Adrenal gland (tissue), 12 donors: ENCODE measurements around the gene PTBP1. TPM values are rescaled to one million over a fixed set of nuclear protein-coding genes. Genes with fewer than 3 reads are reported as not detected.

ENCODE experiments used
- DNase-seq, 7 donors: peaks; one replicate each; pipeline ENCODE4 v3.0.0-alpha.2; 2019 to 2020
- H3K27ac ChIP-seq, 5 donors: fragments of 200-600 bp; sonication (generic) in 4 of 5; 1 replicate in 3 of 5; 2 replicates in 2 of 5; pipeline versions ENCODE4 v1.5.1 to v1.8.0; 2016 to 2020; ENCODE audit warnings: mild to moderate bottlenecking in 1 of 5
- H3K27me3 ChIP-seq: fragments of 200-600 bp; 2 replicates; pipeline ENCODE4 v1.8.0; 2021
- H3K36me3 ChIP-seq, 2 donors: fragments of 200-600 bp; replicated peaks in 1 of 2; 1 replicate in 1 of 2; 2 replicates in 1 of 2; pipeline versions ENCODE4 v1.5.1 to v1.8.0; 2018 to 2022
- H3K4me1 ChIP-seq, 2 donors: fragments of 200-600 bp; replicated peaks in 1 of 2; 1 replicate in 1 of 2; 2 replicates in 1 of 2; pipeline versions ENCODE4 v1.5.1 to v1.8.0; 2018 to 2021
- H3K4me3 ChIP-seq, 4 donors: fragments of 200-600 bp; sonication (generic) in 3 of 4; one replicate each; pipeline ENCODE4 v1.5.1; 2016 to 2018
- H3K9me3 ChIP-seq, 3 donors: fragments of 200-600 bp; sonication (generic) in 1 of 3; replicated peaks in 1 of 3; 1 replicate in 2 of 3; 2 replicates in 1 of 3; pipeline versions ENCODE4 v1.5.1 to v1.8.0; 2016 to 2021
- POLR2A ChIP-seq, 2 donors: fragments of 450-650 bp; IDR thresholded peaks; one replicate each; pipeline ENCODE4 v1.6.1; 2017; ENCODE audit warnings: antibody characterized with exemption in 2 of 2, mild to moderate bottlenecking in 2 of 2, moderate library complexity in 1 of 2
- WGBS, 4 donors: extraction: QIAGEN DNeasy Blood & Tissue Kit in 2 of 4; methylation state at CpG; one replicate each; pipeline versions ENCODE4 v1.1.5 to v1.1.7; 2013 to 2017; 5-methylcytosine and 5-hydroxymethylcytosine counted together
- intact Hi-C, 2 donors: fragments of 100-400 bp; cut with DNase I; formaldehyde crosslinking; loops; one replicate each; pipeline versions ENCODE4 v1.14.1 to v1.15.0; 2022 to 2023
- polyA plus RNA-seq, 3 donors: library from polyadenylated mRNA; stranded (reverse); fragments of 200-250 nt in 2 of 3; fragments of 350-450 nt in 1 of 3; fragmentation: Illumina TruSeq in 1 of 3; extraction: RNeasy Lipid Tissue Mini Kit (QIAGEN cat#74804) in 1 of 3; gene quantifications; one replicate each; pipeline ENCODE4 v1.2.3, GENCODE V29; 2013 to 2014
- total RNA-seq, 9 donors: library from RNA; depleted of rRNA in 4 of 9; stranded (reverse); fragments of >200 nt in 4 of 9; fragments of 120-200 nt in 1 of 9; fragmentation: NEBNext Ultra II Directional in 1 of 9; extraction: Animal tissue kit (Norgen Biotek cat#: 25700) in 1 of 9; gene quantifications; one replicate each; pipeline versions ENCODE4 v1.1.0 to v1.2.4, GENCODE V29; 2013 to 2023
- TF ChIP-seq, protein P1 (sequence below), 6 experiments: fragments of 450-650 bp in 4 of 6; fragments of 200-600 bp in 2 of 6; sonication (generic) in 1 of 6; IDR thresholded peaks; 1 replicate in 5 of 6; 2 replicates in 1 of 6; pipeline versions ENCODE4 v1.5.1 to v1.8.0; 2016 to 2021; ENCODE audit warnings: antibody characterized with exemption in 6 of 6, mild to moderate bottlenecking in 2 of 6, moderate library complexity in 1 of 6
- donor health status: healthy with polysubstance abuse.
- donor health status: Bipolar disorder and iron deficiency.
- donor health status: DM: yes; HTN: yes; CAD: no.
- donor health status: DM: no; HTN: no; CAD: no.
- donor health status: DM: no; HTN: no; CAD: no.
- donor health status: DM: yes; HTN: yes; CAD: no.

PTBP1 gene
- total and polyA plus RNA-seq, 12 donors, result 64.6 to 236 (median 146) TPM

GRCh38 chr19:855142-855541, 57.9 kb downstream of the PTBP1 start:
- Histone ChIP-seq H3K27me3 (peaks cover 14% of the 10 kb centered on the region), H3K4me3 (no peak overlapping the region), H3K4me1 (peaks cover 0 to 9% of the 10 kb centered on the region in 2 donors), H3K9me3 (no peaks in the 10 kb centered on the region), H3K36me3 (no peaks in the 10 kb centered on the region), H3K27ac (no peak overlapping the region)
- DNase-seq, result no peak
- TF ChIP-seq POLR2A (IDR thresholded peaks at IDR 0.05), result no peak
- TF ChIP-seq, protein P1, sequence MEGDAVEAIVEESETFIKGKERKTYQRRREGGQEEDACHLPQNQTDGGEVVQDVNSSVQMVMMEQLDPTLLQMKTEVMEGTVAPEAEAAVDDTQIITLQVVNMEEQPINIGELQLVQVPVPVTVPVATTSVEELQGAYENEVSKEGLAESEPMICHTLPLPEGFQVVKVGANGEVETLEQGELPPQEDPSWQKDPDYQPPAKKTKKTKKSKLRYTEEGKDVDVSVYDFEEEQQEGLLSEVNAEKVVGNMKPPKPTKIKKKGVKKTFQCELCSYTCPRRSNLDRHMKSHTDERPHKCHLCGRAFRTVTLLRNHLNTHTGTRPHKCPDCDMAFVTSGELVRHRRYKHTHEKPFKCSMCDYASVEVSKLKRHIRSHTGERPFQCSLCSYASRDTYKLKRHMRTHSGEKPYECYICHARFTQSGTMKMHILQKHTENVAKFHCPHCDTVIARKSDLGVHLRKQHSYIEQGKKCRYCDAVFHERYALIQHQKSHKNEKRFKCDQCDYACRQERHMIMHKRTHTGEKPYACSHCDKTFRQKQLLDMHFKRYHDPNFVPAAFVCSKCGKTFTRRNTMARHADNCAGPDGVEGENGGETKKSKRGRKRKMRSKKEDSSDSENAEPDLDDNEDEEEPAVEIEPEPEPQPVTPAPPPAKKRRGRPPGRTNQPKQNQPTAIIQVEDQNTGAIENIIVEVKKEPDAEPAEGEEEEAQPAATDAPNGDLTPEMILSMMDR (IDR thresholded peaks at IDR 0.05), result no peak
- 84 to 89% (median 87%) methylated on average over 5 to 12 of the region's 12 CpGs for WGBS, 4 donors
- intact Hi-C loops, result loop anchor here in 1 of 2 donors (10.0 kb wide), 1 partner anchor 80 kb away; no protein-coding TSS in a partner anchor

DNA sequence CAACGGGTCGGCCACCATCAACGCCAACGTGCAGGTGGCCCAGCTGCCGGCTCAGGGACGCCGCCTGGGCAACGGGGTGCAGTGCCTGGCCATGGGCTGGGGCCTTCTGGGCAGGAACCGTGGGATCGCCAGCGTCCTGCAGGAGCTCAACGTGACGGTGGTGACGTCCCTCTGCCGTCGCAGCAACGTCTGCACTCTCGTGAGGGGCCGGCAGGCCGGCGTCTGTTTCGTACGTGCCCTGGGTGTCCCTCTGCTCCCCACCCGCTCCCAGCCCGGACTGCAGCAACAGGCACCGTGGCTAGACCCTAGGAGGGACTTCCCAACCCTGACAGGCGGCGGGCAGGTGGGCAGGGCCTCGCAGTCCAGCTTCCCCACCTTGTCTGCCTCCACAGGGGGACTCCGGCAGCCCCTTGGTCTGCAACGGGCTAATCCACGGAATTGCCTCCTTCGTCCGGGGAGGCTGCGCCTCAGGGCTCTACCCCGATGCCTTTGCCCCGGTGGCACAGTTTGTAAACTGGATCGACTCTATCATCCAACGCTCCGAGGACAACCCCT, 58.4 kb downstream of the PTBP1 start:
- no peak overlapping the region for H3K27ac ChIP-seq
- no peaks in the 10 kb centered on the region for H3K9me3 ChIP-seq
- TF ChIP-seq POLR2A (IDR thresholded peaks at IDR 0.05), result no peak
- TF ChIP-seq, protein P1 (IDR thresholded peaks at IDR 0.05), result no peak
- DNase-seq, result no peak
- H3K27me3 ChIP-seq, result peaks cover 17% of the 10 kb centered on the region
- intact Hi-C loops, result loop anchor here in 1 of 2 donors (10.0 kb wide), 1 partner anchor 81 kb away; no protein-coding TSS in a partner anchor
- no peak overlapping the region for H3K4me3 ChIP-seq
- H3K36me3 ChIP-seq, result no peaks in the 10 kb centered on the region
- 69 to 75% (median 71%) methylated on average over 10 to 40 of the region's 40 CpGs for WGBS, 4 donors
- peaks cover 0 to 6% of the 10 kb centered on the region in 2 donors for H3K4me1 ChIP-seq

DNA sequence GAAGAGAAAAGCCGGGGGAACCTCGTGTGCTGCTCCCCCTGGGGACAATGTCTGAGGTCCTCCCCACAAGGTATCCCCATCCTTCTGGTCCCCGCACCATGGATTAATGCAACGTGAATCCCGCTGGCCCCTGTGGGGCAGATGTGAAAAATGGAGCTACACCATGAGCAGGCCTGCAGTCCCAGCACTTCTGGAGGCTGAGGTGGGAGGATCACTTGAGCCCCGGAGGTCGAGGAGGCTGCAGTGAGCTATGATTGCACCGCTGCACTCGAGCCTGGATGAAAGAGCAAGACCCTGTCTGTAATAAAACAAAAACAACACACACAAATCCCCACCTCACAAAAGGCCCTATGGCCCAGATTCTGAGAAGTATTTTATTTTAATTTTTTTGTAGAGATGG, 61.0 kb downstream of the PTBP1 start:
- Histone ChIP-seq H3K4me3 (no peak overlapping the region), H3K36me3 (no peaks in the 10 kb centered on the region), H3K27ac (no peak overlapping the region), H3K9me3 (no peaks in the 10 kb centered on the region), H3K27me3 (peaks cover 10% of the 10 kb centered on the region), H3K4me1 (peaks cover 5 to 6% of the 10 kb centered on the region in 2 donors)
- 78 to 83% (median 79%) methylated on average over 9 of the region's 9 CpGs for WGBS, 4 donors
- intact Hi-C loops, result loop anchor here in 1 of 2 donors (10.0 kb wide), 1 partner anchor 83 kb away; no protein-coding TSS in a partner anchor
- TF ChIP-seq, protein P1 (IDR thresholded peaks at IDR 0.05), result no peak
- no peak for DNase-seq

DNA sequence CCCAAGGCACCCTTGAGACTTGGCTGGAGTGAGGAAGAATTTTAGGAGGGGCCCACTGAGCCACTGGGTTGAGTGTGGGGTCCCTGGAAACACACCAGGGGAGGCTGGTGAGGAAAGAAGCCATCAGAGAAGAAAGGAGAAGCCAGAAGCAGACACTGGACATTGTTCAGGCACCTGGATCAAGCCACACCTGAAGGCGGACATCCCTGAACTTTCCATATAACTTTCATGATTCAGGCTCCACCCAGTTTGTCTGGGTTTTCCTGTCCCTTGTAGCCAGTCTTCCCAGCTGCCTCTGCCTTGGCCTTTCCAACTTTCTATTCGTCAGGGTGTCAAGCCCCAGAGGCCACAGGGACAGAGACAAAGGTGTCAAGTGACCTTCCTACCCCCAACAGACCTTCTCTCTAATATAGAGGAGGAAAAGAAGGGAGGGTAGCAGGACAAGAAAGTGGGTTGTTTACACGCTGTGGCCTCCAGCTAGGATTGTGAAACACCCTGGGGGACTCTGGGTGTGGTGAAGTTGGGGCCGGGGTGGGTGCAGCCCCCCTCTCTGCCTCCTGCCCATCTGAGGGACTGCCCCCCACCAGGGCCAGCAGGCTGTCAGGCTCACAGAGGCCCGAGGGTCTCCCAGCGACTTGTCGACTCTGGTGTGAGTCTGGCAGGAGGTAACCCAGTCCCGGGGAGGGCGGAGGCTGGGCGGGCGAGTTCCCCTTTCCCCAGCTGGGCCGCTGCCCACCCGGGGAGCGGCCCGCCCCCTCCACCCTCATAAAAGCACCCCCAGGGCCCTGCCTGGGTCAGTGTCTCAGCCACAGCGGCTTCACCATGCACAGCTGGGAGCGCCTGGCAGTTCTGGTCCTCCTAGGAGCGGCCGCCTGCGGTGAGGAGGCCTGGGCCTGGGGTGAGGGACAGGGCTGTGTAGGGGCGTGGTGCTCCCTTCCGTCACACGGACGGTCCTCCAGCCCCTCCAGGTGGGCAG, 61.9 kb downstream of the PTBP1 start, which contains the start of gene CFD:
TSS of gene CFD (plus strand) at position 797 of the 976 bp plus-strand sequence. CDS start at position 823, 26 bp downstream.
- WGBS, 4 donors, result 31 to 48% (median 42%) methylated on average over 10 to 24 of the region's 24 CpGs
- H3K27ac ChIP-seq, result peak within 1 kb of the TSS in 2 of 5 donors; percentile 41 to 72
- intact Hi-C loops, result loop anchor here in 1 of 2 donors (10.0 kb wide), 1 partner anchor 84 kb away; no protein-coding TSS in a partner anchor
- peak in 1 of 2 donors; percentile 45 for TF ChIP-seq POLR2A (IDR thresholded peaks at IDR 0.05)
- TF ChIP-seq, protein P1 (IDR thresholded peaks at IDR 0.05), result no peak
- peaks cover 6 to 9% of the 10 kb centered on the region in 2 donors for H3K4me1 ChIP-seq
- H3K27me3 ChIP-seq, result peaks cover 9% of the 10 kb centered on the region
- no peaks in the 10 kb centered on the region for H3K36me3 ChIP-seq
- H3K9me3 ChIP-seq, result no peaks in the 10 kb centered on the region
- H3K4me3 ChIP-seq, result peak within 1 kb of the TSS in 1 of 4 donors; percentile 46
- DNase-seq, result peak in 3 of 7 donors; percentile 45 to 59 (median 57)
